Upper lobe of left lung (tissue), 4 donors: ENCODE data around the gene AR.

ENCODE experiments used
- CTCF ChIP-seq, 6 experiments: fragments of 450-650 bp in 4 of 6; fragments of 200-600 bp in 2 of 6; sonication (generic) in 2 of 6; IDR thresholded peaks; one replicate each; pipeline ENCODE4 v1.5.1; 2016 to 2019; ENCODE audit warnings: antibody characterized with exemption in 6 of 6
- POLR2A ChIP-seq, 4 donors: fragments of 450-650 bp; IDR thresholded peaks; one replicate each; pipeline ENCODE4 v1.5.1; 2016 to 2017; ENCODE audit warnings: antibody characterized with exemption in 4 of 4, mild to moderate bottlenecking in 2 of 4

GRCh38 chrX:67726018-67726417, 182.2 kb downstream of the AR start:
- TF ChIP-seq POLR2A (IDR thresholded peaks at IDR 0.05) = no peak
- no peak for TF ChIP-seq CTCF (IDR thresholded peaks at IDR 0.05)
